PC-9 (cell line): ENCODE data around the gene JDP2. TPM values are rescaled to one million over a fixed set of nuclear protein-coding genes. Genes with fewer than 3 reads are reported as not detected.

Experiments
- BruUV-seq: library from RNA; stranded (reverse); fragments of 400-500 nt; replicated peaks from 2 replicates; lab custom pipeline; 2021; lab: Mats Ljungman, UMichigan
- CTCF ChIA-PET: fragments of 300-600 bp; sonication (Branson Sonifier 250); formaldehyde crosslinking; loops from one replicate; lab custom pipeline; 2022; ENCODE audit warnings: antibody characterized with exemption; lab: Charles Lee
- POLR2A ChIA-PET: fragments of 300-600 bp; sonication (Branson Sonifier 250); formaldehyde crosslinking; loops from one replicate; lab custom pipeline; 2022; ENCODE audit warnings: antibody characterized with exemption; ENCODE audit not compliant: unreplicated experiment; lab: Charles Lee
- DNase-seq, 2 experiments: peaks; one replicate each; pipeline versions ENCODE4 v3.0.0 to v3.0.0-alpha.2; 2015 to 2022; ENCODE audit warnings: mixed read lengths in 1 of 2
- H2AFZ ChIP-seq: fragments of 200-600 bp; sonication (generic); 2 replicates; pipeline ENCODE4 v1.8.1; 2017; ENCODE audit warnings: antibody characterized with exemption
- H3F3A ChIP-seq: fragments of 200-600 bp; sonication (generic); 2 replicates; pipeline ENCODE4 v1.8.1; 2017; ENCODE audit warnings: antibody characterized with exemption, mild to moderate bottlenecking, low read depth; ENCODE audit not compliant: insufficient read depth
- H3K27ac ChIP-seq: fragments of 200-600 bp; sonication (generic); 2 replicates; pipeline ENCODE4 v1.6.1; 2016; ENCODE audit warnings: mixed run types
- H3K27me3 ChIP-seq: fragments of 200-600 bp; sonication (generic); 2 replicates; pipeline ENCODE4 v1.6.1; 2016; ENCODE audit warnings: low read depth, mixed run types; ENCODE audit not compliant: insufficient read depth
- H3K36me3 ChIP-seq: fragments of 200-600 bp; sonication (generic); 2 replicates; pipeline ENCODE4 v1.6.1; 2016; ENCODE audit warnings: low read depth, mixed run types
- H3K4me1 ChIP-seq: fragments of 200-600 bp; sonication (generic); replicated peaks from 2 replicates; pipeline ENCODE4 v1.6.1; 2016; ENCODE audit warnings: mixed run types; ENCODE audit not compliant: insufficient read depth
- H3K4me2 ChIP-seq: fragments of 200-600 bp; sonication (generic); 2 replicates; pipeline ENCODE4 v1.6.1; 2017; ENCODE audit warnings: mixed run types
- H3K4me3 ChIP-seq: fragments of 200-600 bp; sonication (generic); 2 replicates; pipeline ENCODE4 v1.6.1; 2016; ENCODE audit warnings: mixed run types
- H3K79me2 ChIP-seq: fragments of 200-600 bp; sonication (generic); 2 replicates; pipeline ENCODE4 v1.6.1; 2017; ENCODE audit warnings: low read depth, mixed run types
- H3K9me2 ChIP-seq: fragments of 200-600 bp; sonication (generic); 2 replicates; pipeline ENCODE4 v1.8.1; 2017; ENCODE audit warnings: mild to moderate bottlenecking; ENCODE audit not compliant: insufficient read depth
- H3K9me3 ChIP-seq: fragments of 200-600 bp; sonication (generic); 2 replicates; pipeline ENCODE4 v1.8.1; 2016; ENCODE audit warnings: low read depth; ENCODE audit not compliant: insufficient read depth
- H4K20me1 ChIP-seq: fragments of 200-600 bp; sonication (generic); 2 replicates; pipeline ENCODE4 v1.8.1; 2017; ENCODE audit not compliant: insufficient read depth
- CTCF ChIP-seq: fragments of 200-600 bp; sonication (generic); conservative IDR thresholded peaks from 2 replicates; pipeline ENCODE4 v1.6.1; 2017; ENCODE audit warnings: mixed run types, antibody characterized with exemption, mild to moderate bottlenecking, moderate library complexity
- EZH2 ChIP-seq: fragments of 200-600 bp; sonication (generic); IDR thresholded peaks from 2 replicates; pipeline ENCODE4 v1.8.0; 2017; ENCODE audit warnings: antibody characterized with exemption, low read depth
- intact Hi-C: fragments of 100-400 bp; cut with micrococcal nuclease; formaldehyde crosslinking; loops from one replicate; pipeline ENCODE4 v1.10.0; 2022; ENCODE audit not compliant: unreplicated experiment
- total RNA-seq: library from RNA; stranded (reverse); gene quantifications from 2 replicates; pipeline ENCODE4 v1.2.3, GENCODE V29; 2021

The JDP2 gene
- total RNA-seq, 1 experiment from 2014 or later = 186 TPM

- CTCF ChIA-PET = no interaction called here
- Histone ChIP-seq H2AFZ (no peak overlapping the region), H3F3A (no peaks in the 10 kb centered on the region), H3K27ac (no peak overlapping the region), H3K4me3 (no peak overlapping the region), H3K9me3 (peaks cover 10% of the 10 kb centered on the region), H3K9me2 (no peaks in the 10 kb centered on the region), H4K20me1 (no peaks in the 10 kb centered on the region), H3K36me3 (no peaks in the 10 kb centered on the region), H3K4me2 (no peak overlapping the region), H3K27me3 (no peaks in the 10 kb centered on the region), H3K4me1 (no peaks in the 10 kb centered on the region), H3K79me2 (no peaks in the 10 kb centered on the region)
- TF ChIP-seq EZH2 (no peak), CTCF (no peak)
- DNase-seq = no peak
- no TSS peak for BruUV-seq
- intact Hi-C loops = loop anchor here (5.0 kb wide), 1 partner anchor 66 kb away; no protein-coding TSS in a partner anchor
- POLR2A ChIA-PET = no interaction called here
These were observed 44.1 kb upstream of the JDP2 start for GRCh38 chr14:75383721-75384120.

- H4K20me1 ChIP-seq = no peaks in the 10 kb centered on the region
- CTCF ChIA-PET = interaction anchor here (0.7 to 1.2 kb wide), 2 partner anchors 9 to 98 kb away, joined by 3 to 6 read pairs; no protein-coding TSS in a partner anchor
These were observed 38.1 kb upstream of the JDP2 start for GRCh38 chr14:75389679-75390078.

GRCh38 chr14:75390183-75390582 lies 37.6 kb upstream of the JDP2 start:
- POLR2A ChIA-PET = no interaction called here
- Histone ChIP-seq H3K79me2 (no peaks in the 10 kb centered on the region), H3F3A (peaks cover 10% of the 10 kb centered on the region; the same call in 1 of the 2 replicates), H3K4me3 (no peak overlapping the region), H3K36me3 (no peaks in the 10 kb centered on the region), H3K4me1 (peaks cover 11% of the 10 kb centered on the region), H4K20me1 (no peaks in the 10 kb centered on the region), H3K27me3 (no peaks in the 10 kb centered on the region), H3K9me3 (peaks cover 8% of the 10 kb centered on the region; the same call in 1 of the 2 replicates), H3K4me2 (peak overlapping the region; percentile 28), H3K27ac (no peak overlapping the region), H3K9me2 (no peaks in the 10 kb centered on the region), H2AFZ (no peak overlapping the region)
- intact Hi-C loops = no loop called here
- no peak for DNase-seq
- no TSS peak for BruUV-seq
- CTCF ChIA-PET = interaction anchor here (0.7 to 1.2 kb wide), 2 partner anchors 10 to 98 kb away, joined by 3 to 6 read pairs; no protein-coding TSS in a partner anchor
- TF ChIP-seq EZH2 = no peak
- TF ChIP-seq CTCF = no peak

More at GRCh38 chr14:75389679-75390078, 38.1 kb upstream of the JDP2 start:
- TF ChIP-seq CTCF = no peak
- no peak for TF ChIP-seq EZH2
- no peaks in the 10 kb centered on the region for H3K27me3 ChIP-seq
- H3K36me3 ChIP-seq = no peaks in the 10 kb centered on the region
- H3K9me2 ChIP-seq = no peaks in the 10 kb centered on the region
- no peak overlapping the region for H3K4me3 ChIP-seq
- BruUV-seq = no TSS peak
- no peak overlapping the region for H3K27ac ChIP-seq
- H3K9me3 ChIP-seq = peaks cover 10% of the 10 kb centered on the region; the same call in 1 of the 2 replicates
- H2AFZ ChIP-seq = no peak overlapping the region
- H3K4me2 ChIP-seq = peak overlapping the region; percentile 28
- POLR2A ChIA-PET = interaction anchor here (0.6 to 0.9 kb wide), 3 partner anchors 9 to 805 kb away, joined by 3 to 6 read pairs (median 3); no protein-coding TSS in a partner anchor
- DNase-seq = peak in 1 of 2 experiments; percentile 78
- intact Hi-C loops = no loop called here
- H3F3A ChIP-seq = peaks cover 10% of the 10 kb centered on the region; the same call in 1 of the 2 replicates
- peaks cover 11% of the 10 kb centered on the region for H3K4me1 ChIP-seq
- H3K79me2 ChIP-seq = no peaks in the 10 kb centered on the region
